Anterior cingulate cortex (tissue), 58 donors: ENCODE results near the gene IRF2BP2.

Experiments used
- DNase-seq, 58 donors: peaks; one replicate each; lab custom pipeline; 2025; lab: John Stamatoyannopoulos, UW

Gene IRF2BP2

GRCh38 chr1:234586892-234587485 lies 23.0 kb downstream of the IRF2BP2 start:
- no peak for DNase-seq

GRCh38 chr1:234586304-234586703 lies 23.7 kb downstream of the IRF2BP2 start:
- no peak for DNase-seq

GRCh38 chr1:234585330-234586055 lies 24.5 kb downstream of the IRF2BP2 start:
- DNase-seq = no peak

GRCh38 chr1:234584926-234585325 lies 25.1 kb downstream of the IRF2BP2 start:
- peak in 4 of 58 donors; percentile 11 to 63 (median 22) for DNase-seq

- DNase-seq = no peak
Measured at GRCh38 chr1:234584420-234584805, 25.6 kb downstream of the IRF2BP2 start.

- peak in 16 of 58 donors; percentile 17 to 63 (median 30) for DNase-seq
Measured at GRCh38 chr1:234583755-234584419, 26.1 kb downstream of the IRF2BP2 start.

- DNase-seq = peak in 1 of 58 donors; percentile 28
Measured at GRCh38 chr1:234582681-234583301, 27.2 kb downstream of the IRF2BP2 start.

- no peak for DNase-seq
Measured at GRCh38 chr1:234582186-234582585, 27.8 kb downstream of the IRF2BP2 start.

GRCh38 chr1:234581063-234581714 lies 28.8 kb downstream of the IRF2BP2 start:
- DNase-seq = no peak

GRCh38 chr1:234579967-234580366 lies 30.0 kb downstream of the IRF2BP2 start:
- no peak for DNase-seq

GRCh38 chr1:234578735-234579134 lies 31.2 kb downstream of the IRF2BP2 start:
- DNase-seq = no peak

GRCh38 chr1:234578087-234578486 lies 31.9 kb downstream of the IRF2BP2 start:
- DNase-seq = no peak

GRCh38 chr1:234573711-234574299 lies 36.2 kb downstream of the IRF2BP2 start:
- DNase-seq = no peak

- peak in 1 of 58 donors; percentile 22 for DNase-seq
Measured at GRCh38 chr1:234572966-234573365, 37.0 kb downstream of the IRF2BP2 start.

GRCh38 chr1:234571702-234572101 lies 38.3 kb downstream of the IRF2BP2 start:
- no peak for DNase-seq

- no peak for DNase-seq
Measured at GRCh38 chr1:234570329-234571120, 39.5 kb downstream of the IRF2BP2 start.

- no peak for DNase-seq
Measured at GRCh38 chr1:234568345-234568744, 41.6 kb downstream of the IRF2BP2 start.

- no peak for DNase-seq
Measured at GRCh38 chr1:234565132-234565531, 44.8 kb downstream of the IRF2BP2 start.
